GM21515 (cell line): ENCODE data around the gene BNIP3.
"Not testable (repeated sequence)": the region's sequence is repeated elsewhere in the genome, so short reads cannot be mapped to it uniquely, and the experiment has no call there.

Experiments used
- ATAC-seq: cut with Tn5 transposase; IDR thresholded peaks from one replicate; pipeline ENCODE4 v1.9.1; 2021; ENCODE audit not compliant: unreplicated experiment

The BNIP3 gene

DNA sequence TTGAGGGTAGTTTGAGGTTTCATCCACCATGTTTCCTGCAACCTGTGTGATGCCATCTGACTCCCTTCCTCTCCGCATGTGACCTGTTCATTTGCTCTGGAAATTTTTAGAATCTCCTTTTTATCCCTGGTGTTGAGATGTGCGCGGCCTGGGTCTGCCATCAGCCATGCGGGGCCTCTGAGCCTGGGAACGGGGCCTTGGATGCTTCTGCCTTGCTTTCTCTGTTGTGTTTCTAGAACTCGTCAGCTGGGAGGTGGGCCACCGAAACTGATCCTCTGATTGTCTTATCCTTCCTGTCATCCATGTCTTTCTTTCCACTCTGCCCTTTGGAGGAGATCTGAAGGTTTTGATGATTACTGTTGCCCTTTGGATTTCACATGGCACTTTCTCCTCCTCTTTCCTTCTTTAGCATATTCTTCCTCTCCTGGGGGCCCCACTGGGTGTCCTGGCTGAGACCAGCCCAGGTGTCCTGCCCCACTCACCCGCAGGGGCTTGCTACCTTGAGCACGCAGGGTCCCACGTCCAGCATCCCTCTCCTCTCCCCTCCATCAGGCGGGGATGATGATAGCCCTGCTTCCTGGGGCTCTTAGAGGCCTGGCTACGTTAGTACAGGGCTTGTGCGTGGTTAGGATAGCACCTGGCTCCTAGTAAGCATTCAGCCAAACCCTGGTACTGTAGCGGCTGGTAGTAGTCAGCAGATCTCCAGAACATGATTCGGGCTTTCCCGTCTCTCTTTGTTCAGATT is 51.0 kb downstream of the BNIP3 start:
- no peak for ATAC-seq

DNA sequence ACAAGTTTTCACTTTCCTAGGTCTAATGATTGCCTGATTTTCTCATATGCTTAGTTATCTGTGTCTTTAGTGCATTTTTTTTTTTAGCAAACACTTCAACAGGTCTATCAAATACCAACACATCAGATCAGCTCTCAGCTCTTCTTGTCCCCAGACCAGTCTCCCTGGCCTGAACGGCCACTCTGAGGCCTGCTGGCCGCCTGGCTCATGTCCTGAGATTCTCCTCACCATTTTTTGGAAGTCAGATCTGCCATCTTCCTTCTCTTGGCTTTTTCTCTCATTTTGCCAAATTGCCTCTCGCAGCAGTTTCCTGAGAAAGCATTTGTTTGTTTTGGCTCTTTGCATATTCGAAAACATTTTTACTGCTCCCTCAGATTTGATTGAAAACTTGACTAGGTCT is 51.6 kb downstream of the BNIP3 start:
- ATAC-seq = no peak

DNA sequence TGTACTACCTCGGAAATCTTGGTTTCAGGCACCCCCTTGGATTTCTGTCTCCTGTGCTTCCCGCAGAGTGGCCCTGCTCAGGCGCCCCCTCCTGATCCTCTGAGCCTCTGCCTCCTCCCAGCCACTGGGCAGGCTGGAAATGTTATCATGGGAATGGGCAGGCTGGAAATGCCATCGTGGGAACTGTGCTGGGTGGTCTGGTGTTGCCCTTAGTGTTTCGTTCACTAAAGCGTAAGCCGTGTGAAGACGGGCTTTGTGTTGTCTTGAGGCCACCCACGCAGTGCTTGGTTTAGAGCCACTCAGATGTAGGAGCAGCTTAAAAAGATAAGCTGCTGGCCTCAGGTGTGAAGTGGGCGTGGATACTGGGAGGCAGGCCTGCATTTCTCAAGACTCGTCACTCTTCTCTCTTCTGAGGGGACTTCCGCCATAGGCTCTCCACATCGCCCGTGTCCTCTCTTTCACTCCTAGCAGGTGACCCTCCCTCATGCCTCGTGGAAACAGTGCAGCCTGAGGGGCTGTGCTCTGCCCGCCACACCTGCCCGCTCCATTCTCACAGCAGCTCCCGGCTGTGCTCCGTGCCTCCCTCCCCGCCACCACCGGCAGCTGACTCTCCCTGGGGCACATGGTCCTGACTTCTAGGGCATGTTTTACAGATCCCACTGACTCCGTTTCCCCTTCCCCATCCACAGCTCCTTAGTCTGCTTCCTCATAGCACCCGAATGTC is 52.4 kb downstream of the BNIP3 start:
- ATAC-seq = no peak

DNA sequence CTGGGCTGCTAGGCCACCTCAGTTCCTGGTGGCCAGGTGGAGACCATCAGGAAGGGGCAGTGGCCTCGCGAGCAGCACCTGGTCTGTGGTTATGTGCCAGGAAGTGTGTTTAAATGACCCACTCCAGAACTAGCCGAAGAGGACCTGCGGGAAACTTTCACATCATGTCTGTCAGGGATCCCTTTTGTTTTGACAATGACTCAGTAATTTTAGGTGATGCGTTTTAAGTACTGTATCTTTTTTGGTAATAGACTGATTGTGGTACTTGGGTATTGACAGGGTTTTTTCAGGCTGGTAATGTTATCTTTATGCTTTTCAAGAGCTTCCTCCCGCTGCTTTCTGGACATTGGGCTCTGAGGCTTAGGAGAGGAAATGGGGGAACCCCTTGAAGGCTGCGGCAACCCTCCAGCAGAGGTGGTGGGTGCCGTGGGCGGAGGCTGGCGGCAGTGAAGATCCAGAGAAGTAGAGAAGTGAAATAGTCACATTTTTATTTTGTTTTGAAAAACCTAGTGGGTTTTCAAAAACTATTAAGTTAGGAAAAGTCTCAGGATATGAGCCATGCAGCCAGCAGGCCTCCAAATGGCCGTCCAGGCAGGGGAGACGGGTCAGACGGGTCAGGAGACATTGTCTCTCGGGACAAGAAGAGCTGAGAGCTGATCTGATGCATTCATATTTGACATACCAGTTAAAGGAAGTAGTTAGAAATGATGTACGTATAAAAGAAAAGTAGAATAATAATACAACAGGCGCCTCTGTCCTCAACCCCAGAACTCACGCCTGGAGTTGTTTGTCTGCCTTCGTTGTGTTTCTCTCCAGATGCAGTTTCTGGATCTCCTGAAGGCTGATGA is 53.3 kb downstream of the BNIP3 start:
- ATAC-seq = peak; percentile 86

DNA sequence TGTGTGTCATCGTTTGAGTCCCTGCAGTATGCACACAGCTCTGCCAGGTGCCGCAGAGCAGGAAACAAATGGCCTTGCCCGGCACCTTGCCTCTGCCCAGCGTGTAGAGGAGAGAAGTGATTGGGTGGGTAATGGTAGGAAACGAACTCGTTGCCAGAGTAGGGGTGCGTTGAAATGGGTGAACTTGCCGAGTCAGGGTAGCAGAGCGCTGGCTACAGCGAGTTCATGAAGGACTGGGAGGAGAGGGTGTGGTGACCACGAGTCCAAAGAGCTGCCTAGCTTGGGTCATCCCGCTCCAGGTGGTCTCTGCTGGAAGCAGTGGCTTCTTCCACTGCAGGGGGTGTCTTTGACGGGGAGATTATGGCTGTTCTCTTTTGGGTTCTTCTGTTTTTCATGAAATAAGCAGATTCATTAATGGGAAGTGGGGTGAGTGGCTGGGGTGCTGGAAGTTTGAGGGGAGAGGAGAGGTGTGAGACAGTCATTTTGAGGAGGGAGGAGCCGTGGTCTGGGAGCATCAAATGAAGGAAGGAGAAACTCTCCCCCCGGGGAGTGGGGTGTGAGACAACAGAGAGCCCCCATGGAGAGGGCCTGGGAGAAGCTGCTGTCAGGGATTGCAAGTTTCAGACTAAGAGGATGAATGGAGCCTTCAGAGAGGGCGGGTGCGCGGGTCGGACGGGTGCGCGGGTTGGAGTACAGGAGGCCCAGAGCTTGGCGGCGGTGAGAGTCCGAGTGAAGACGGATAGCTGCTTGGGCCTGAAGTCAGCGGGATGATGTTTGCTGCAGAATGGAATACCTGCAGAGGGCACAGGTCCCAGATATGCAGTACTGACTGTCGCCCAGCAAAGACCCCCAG is 54.8 kb downstream of the BNIP3 start:
- ATAC-seq = no peak

DNA sequence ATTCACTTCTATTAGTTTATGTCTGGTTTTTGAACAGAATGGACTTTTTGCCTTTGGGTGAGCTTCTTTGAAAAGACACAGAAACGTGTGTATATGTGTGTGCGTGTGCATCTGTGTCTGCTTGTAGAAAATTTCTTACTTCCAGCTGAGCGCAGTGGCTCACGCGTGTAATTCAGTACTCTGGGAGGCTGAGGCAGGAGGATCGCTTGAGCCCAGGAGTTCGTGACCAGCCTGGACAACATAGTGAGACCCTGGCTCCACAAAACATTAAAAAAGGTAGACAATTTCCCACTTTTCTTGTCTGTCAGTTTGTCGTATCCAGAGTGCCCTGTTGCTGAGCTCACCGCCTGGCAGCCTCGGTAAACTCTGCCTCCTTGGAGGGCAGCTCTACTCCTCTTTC is 55.5 kb downstream of the BNIP3 start:
- ATAC-seq = no peak

DNA sequence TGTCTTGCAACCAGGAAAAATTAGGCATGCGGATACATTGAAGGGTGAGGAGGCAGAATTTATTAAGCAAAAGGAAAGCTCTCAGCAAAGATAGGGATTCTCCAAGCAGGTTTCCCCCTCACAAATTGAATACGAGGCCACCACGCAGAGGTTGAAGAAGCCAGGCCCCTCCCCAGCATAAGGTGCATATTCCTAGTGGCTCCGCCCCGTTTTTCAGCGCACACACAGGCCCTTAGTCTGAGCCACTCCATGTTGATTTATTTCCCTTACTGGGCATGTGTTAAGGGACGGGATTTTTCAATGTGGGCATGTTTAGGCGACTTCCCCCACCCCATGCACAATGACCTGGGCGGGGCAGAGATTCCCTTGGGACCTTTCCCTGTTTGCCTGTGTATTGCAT is 56.0 kb downstream of the BNIP3 start:
- no peak for ATAC-seq

DNA sequence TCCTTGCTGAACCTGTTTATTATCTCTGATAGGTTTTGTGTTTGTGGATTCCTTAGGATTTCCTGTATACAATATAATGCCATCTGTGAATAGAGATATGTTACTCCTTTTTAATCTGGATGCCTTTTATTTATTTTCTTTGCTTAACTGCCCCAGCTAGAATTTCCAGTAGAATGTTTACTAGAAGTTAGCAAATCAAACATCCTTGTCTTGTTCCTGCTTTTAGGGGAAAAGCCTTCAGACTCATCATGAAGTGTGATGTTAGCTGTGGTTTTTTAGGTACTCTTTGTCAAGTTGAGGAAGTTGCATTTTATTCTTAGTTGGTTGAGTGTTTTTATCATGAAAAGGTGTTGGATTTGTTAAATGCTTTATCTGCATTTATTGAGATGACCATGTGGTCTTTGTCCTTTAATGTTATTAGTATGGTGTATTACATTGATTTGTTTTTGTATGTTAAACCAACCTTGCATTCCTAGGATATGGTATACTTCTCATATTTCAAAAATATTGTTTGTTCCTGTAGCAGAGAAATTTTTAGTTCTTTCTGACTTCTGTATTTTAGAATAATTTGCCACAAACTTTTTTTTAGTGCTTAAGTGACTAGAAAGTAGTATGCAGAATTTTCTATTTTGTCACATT is 56.6 kb downstream of the BNIP3 start:
- ATAC-seq = no peak

DNA sequence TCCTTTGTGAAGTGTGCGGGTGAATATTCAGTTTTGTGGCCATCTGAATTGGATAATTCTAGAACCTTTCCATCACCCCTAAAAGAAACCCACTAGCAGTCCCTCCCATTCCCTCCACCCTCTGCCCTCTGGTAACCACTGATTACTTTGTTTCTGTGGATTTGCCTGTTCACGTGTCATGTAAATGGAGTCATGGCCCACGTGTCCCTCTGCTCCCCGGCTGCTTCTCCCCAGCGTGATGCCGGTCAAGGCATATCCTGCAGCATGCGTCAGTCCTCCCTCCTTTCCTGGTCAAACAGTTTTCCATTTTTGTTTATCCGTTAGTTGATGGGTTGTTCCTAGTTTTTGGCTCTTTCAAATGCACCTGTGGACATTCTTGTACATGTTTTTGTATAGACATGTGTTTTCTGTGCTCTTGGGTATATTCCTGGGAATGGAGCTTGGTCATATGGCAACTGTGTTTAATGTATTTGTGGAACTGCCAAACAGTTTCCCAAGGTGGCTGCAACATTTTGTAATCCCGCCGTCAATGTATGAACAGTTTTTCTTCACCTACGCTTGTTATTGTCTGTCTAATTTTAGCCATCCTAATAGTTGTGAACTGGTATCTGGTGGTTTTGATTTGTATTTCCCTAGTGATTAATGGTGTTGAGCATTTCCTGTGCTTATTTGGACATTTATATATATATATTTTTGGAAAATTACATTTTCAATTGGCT is 58.5 kb downstream of the BNIP3 start:
- no peak for ATAC-seq

DNA sequence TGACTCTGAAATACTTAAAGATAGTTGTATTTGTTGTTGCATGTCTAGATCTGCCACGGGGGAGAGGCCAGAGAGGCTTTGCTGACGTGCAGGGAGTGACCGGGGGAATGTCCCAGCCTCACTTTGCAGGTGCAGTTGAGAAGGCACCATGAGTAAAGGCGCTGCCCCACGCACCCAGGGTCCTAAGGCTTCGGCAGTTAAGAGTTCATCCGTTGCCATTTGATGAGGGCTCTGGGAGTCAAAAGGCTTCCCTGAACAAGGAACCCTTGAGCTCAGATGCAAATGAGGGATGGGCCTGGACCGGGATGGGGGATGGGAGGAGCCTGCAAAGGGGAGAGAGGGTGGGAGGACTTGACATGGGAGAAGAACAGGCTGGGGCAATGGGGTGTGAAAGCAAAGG is 60.5 kb downstream of the BNIP3 start:
- peak; percentile 87 for ATAC-seq

DNA sequence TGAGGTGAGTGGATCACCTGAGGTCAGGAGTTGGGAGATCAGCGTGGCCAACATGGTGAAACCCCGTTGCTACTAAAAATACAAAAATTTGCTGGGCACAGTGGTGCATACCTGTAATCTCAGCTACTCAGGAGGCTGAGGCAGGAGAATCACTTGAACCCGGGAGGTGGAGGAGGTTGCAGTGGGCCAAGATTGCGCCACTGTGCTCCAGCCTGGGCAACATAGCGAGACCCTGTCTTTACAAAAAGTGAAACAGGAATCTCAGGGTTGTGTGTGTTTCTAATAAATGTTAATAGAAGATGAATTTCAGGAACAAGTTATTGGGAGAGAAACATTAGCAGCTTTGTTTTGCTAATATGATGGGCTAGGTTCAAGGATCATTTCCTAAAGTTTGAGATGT is 61.0 kb downstream of the BNIP3 start:
- ATAC-seq = no peak

DNA sequence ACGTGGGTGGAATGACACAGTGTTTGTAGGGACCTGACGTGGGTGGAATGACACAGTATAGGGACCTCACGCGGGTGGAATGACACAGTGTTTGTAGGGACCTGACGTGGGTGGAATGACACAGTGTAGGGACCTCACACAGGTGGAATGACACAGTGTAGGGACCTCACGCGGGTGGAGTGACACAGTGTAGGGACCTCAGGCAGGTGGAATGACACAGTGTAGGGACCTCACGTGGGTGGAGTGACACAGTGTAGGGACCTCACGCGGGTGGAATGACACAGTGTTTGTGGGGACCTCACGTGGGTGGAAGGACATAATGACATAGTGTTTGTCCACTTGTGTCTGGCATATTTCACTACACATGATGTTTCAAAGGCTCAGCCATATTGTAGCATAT is 61.6 kb downstream of the BNIP3 start:
- no peak for ATAC-seq

DNA sequence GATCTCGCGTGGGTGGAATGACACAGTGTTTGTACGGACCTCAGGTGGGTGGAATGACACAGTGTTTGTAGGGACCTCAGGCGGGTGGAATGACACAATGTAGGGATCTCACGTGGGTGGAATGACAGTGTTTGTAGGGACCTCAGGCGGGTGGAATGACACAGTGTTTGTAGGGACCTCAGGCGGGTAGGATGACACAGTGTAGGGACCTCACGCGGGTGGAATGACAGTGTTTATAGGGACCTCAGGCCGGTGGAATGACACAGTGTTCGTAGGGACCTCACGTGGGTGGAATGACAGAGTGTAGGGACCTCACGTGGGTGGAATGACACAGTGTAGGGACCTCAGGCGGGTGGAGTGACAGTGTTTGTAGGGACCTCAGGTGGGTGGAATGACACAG is 62.3 kb downstream of the BNIP3 start:
- ATAC-seq = not testable (repeated sequence)
